8988T (cell line): ENCODE data around the gene PYY.
"Not testable (repeated sequence)": the region's sequence is repeated elsewhere in the genome, so short reads cannot be mapped to it uniquely, and the experiment has no call there.

ENCODE experiments used
- DNase-seq: peaks from one replicate; pipeline ENCODE4 v3.0.0; 2011

Gene PYY

DNA sequence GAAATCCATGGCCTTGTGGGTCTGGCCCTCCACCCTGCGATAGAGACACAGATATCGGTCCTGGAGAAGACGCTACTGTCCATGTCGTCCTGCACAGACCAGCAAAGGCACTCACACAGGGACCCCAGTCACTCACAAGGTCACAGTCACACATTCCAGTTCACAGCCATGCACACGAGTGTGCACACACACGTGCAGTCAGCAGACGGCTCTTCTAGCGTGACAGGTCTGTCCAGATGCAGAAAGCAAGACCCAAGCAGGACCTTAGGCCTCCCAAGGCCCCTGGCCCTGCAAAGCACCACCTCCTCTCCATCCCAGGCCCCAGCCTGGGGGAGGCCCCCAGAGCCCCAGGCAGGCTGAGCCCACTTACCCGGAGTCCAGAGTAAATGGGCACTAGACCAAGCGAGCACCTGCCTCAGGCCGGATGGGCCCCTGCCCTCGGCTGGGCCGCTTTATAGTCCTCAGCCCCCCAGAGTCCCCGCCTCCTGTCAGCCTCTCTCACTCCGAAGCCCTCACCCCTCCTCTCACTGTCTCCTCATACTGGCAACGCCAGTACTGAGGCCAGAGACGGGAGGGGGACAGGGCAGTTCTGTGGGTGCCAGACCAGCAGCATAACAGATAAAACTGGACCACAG, 11.6 kb downstream of the PYY start, which contains the start of gene PPY:
TSS of gene PPY (minus strand) at position 426 of the 635 bp plus-strand sequence. CDS start 822 bp downstream, outside the sequence.
- no peak for DNase-seq

DNA sequence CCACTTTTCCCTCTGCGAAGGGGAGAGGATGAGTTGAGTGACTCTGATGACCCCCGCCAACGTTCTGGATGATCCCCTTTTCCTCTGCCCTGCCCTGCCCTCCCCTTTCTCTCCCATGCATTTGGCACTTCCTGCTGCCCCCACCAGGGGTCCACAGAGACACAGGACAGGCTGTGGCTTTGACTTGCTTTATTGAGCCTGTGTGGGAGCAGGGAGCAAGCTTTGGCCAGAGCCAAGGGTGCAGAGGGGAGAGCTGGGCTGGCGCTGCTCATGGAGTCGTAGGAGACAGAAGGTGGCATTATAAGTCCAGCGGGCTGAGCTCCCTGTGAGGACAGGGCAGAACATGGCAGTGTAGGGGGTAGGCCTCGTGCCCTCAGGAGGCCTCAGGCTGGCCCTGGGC, 13.1 kb downstream of the PYY start:
- DNase-seq: no peak

DNA sequence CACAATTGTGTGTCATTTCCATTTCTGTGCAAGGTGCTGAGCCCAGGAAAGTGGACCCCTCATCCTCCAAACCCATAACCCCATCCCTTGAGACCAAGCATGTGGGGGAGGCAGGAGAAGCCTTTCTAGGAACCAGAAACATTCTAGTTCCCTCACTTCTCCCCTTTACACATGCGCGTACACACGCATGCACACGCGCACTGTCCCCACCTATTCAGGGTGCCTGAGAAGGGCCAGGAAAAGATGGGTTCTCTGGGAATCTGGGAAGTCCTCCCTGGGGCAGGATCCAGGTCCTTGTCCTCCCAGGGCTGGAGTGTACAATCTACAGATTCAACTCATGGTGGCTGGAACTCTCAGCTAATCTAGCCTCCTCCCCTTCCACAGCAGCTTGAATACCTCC, 13.9 kb downstream of the PYY start:
- DNase-seq: no peak

DNA sequence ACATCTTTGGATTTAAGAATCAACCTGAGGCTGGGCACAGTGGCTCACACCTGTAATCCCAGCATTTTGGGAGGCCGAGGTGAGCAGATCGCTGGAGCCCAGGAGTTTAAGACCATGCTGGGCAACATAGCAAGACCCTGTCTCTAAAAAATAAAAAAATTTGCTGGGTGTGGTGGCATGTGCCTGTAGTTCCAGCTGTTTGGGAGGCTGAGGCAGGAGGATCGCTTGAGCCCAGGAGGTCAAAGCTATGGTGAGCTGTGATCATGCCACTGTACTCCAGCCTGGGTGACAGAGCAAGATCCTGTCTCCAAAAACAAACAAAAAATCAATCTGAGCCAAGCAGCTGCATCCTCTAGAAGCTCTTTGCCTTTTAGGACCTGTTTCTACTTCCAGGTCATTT, 14.3 kb downstream of the PYY start:
- DNase-seq: not testable (repeated sequence)

- no peak for DNase-seq
Observed at GRCh38 chr17:43938838-43939182, 14.9 kb downstream of the PYY start.

DNA sequence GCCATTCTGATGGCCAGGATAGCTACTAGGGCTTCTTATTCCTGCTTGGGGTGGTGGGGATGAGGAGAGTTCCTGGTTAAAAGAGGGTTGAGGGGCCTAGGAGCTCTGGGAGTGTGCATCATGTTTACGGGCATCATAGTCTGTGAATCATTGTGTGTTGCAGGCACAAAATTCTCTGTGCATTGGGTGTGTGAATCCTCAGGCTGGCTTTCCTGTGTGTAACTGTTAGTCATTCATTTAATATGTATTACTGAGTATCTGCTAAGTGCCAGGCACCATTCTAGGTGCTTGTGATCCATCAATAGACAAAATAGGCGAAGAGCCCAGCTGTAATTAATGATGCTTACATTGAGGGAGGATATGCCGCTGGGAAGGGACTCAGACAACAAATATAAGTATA, 17.3 kb downstream of the PYY start:
- no peak for DNase-seq

DNA sequence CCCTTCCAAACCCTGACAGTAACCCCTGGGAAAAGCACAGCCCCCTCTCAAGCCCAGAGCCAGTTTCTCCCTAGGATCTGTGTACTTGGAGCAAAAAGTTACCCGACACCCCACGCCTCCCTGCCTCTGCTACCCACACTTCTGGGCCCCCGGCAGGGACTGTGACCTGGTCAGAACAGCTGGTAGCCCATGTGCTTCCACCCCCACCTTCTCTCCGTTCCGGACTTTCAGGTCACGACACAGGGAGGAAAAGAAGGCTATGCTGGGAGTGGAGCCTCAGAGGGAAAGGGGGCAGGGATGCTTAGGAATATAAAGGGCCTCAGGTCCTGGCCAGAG, 17.8 kb downstream of the PYY start:
- DNase-seq: no peak

- no peak for DNase-seq
Observed at GRCh38 chr17:43935204-43935925, 18.4 kb downstream of the PYY start.

DNA sequence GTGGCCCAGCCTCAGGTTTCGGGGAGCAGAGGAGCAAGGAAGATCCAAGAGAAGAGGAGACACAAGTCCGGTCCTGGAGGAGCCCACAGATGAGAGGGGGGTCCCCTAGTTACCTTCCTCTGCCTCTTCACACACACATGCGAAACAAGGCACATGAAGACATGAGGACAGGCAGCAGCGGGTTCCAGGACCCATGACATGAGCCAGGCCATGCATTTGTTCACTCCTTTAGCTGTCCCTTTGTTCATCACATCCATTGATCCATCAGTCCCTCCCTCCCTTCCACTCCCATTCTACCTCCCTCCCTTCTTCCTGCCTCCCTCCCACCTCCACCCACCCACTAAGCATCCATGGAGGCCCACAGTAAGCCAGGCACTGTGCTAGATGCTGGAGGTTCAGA, 20.8 kb downstream of the PYY start:
- DNase-seq: no peak

DNA sequence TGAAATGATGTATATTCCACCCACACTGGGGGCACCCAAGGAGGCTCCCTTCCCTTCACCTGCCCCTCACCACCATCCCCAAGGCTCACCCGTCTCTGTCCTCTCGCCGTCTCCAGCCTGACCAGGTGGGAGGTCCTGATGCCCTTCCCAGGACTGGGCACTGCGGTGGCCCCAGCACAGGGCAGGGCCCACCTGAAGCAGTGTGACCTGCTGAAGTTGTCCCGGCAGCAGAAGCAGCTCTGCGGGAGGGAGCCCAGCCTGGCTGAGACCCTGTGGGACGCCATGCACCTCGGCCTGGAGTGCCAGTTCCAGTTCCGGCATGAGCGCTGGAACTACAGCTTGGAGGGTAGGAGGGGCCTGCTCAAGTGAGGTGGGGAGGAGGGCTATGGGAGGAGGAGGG, 21.4 kb downstream of the PYY start:
- DNase-seq: no peak

DNA sequence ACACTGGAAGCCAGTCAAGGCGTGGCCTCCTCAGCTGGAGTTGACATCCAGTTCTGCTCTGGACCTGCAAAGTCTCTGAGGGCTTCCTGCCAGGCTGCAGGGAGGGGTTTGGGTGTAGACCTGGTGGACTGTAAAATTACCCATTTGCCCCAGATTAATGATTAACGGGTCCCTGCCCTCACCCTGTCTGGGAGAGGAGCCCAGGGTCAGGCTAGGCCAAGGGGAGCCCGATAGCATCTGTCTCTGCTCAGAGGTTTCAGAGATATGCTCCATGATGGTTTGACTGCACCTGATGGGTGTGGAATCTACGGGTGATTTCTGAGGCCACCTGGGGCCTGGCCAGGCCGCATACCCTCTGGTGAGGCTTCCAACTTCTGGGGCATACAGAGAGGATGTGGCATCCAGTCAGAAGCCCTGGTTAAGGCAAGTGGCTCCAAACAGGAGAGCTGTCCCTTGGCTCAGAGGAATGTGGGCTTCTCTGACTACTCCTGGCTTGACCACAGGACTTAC, 22.6 kb downstream of the PYY start:
- no peak for DNase-seq

DNA sequence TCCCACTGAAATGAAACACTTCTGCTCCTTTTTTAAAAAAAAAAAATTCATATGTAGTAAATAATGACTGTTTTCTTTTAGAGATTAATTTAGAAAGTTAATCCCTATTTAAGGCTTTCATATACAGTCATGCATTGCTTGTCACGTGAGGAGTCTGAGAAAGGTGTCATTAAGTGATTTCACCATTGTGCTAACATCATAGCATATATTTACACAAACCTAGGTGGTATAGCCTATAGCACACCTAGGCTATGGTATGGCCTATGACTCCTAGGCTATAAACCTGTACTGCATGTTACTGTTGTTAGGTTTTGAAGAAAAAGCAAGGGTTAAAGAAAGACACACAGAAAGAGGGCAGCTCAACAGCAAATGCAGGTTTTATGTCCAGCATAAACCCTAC, 25.1 kb downstream of the PYY start:
- DNase-seq: no peak

DNA sequence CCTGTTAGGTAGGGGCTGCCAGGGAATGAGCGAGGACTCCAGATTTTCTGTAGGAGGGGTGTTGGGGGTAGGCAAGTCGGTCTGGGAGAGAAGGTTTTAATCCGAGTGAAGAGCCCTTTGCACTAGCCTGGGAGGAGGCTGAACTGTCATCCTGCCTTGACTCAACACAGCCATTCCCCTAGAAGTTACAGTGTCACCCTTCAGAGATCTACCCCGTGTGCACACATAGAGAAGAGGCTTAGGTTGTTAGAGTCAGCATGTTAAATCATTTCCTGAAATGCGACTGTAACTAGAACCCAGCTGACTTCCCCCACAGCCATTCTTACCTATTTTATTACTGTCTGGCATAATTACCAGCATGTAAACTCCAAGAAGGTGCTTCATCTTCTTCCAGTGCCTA, 25.8 kb downstream of the PYY start:
- DNase-seq: not testable (repeated sequence)

GRCh38 chr17:43927060-43927864, 26.5 kb downstream of the PYY start:
- no peak for DNase-seq

DNA sequence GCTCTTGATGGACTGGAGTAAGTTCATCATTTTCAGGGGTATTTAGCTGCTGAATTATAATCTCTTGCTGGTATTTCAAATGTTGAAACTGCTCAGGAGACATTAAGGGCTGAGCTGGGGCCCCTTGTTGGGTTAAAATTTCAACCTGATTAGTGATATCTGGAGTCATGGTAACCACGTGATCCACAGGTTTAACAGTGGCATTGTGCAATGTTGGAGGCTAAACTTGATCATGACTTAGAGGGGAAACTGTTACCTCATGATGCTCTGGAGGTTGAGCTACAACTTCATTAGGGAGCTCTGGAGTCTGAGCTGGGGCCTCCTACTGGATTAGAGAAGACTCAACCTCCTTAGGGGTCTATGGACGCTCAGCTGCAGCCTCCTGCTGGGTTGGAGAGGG, 29.2 kb downstream of the PYY start:
- no peak for DNase-seq

GRCh38 chr17:43920500-43921095, 33.1 kb downstream of the PYY start:
- no peak for DNase-seq

DNA sequence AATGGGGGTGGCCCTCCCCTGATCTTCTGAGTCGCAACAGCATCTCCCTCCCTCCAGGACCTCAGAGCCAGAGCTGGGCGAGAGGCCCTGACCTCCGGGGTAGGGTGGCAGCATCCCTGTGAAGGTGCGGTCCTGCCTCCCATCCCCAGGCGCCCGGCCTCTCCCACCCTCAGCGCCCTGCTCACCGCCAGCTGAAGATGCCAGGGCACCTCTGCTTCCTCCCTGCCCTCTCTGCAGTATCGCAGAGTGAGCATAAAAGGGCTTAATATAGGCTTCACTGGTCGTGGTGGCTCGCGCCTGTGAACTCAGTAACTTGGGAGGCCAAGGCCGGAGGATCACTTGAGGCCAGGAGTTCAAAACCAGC, 35.7 kb downstream of the PYY start:
- no peak for DNase-seq

GRCh38 chr17:43917348-43918025, 36.3 kb downstream of the PYY start:
- no peak for DNase-seq

DNA sequence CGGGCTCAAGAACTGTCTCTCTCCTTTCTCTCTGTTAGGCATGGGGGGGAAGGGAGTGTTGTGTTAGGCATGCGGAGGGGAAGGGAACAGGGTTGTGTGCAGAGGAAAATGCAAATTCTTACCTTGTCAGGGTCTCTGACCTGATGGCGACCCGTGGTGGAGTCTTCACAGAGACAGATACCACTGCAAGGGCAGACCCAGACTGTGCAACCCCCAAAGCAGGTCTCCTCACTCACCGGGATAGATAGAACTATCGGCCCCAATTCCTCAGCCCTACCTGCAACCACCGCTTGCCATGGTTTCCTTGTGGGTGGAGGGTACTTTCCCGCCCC, 36.8 kb downstream of the PYY start:
- no peak for DNase-seq

DNA sequence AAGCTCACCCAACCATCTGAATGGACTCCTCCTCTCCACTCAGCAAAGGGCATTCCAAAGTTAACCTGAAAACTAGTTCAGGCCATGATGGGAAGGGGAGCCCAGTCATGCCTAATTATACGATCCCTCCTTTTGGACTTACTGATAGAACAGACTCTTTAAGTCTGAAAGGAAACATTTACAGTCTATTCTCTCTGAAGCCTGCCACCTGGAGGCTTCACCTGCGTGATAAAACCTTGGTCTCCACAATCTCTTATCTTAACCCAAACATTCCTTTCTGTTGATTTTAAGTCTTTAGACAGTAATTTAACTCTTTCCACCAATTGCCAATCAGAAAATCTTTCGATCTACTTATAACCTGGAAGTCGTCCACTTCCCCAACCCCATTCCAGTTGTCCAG, 37.4 kb downstream of the PYY start:
- DNase-seq: no peak

DNA sequence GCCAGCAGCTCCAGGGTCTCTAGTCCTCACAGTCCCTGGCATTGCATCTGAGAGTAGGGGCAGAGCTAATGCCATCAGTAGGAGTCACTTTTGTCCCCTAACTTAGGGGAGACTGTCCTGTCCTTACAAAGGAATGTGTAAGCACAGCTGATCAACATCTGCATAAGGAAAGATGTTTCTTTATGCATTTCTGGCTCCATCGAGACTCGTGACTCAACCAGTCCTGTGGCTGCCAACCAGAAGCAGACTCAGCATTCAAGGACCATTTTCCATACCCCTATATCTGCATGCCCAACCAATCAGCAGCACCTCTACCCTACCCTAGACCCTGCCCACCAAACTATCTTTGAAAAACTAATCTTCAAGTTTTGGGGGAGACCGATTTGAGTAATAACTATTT, 38.2 kb downstream of the PYY start:
- no peak for DNase-seq

GRCh38 chr17:43914451-43914850, 39.3 kb downstream of the PYY start:
- no peak for DNase-seq

GRCh38 chr17:43913584-43913983, 40.2 kb downstream of the PYY start:
- no peak for DNase-seq
